ENCODE results near the gene CRIM1.

DNA sequence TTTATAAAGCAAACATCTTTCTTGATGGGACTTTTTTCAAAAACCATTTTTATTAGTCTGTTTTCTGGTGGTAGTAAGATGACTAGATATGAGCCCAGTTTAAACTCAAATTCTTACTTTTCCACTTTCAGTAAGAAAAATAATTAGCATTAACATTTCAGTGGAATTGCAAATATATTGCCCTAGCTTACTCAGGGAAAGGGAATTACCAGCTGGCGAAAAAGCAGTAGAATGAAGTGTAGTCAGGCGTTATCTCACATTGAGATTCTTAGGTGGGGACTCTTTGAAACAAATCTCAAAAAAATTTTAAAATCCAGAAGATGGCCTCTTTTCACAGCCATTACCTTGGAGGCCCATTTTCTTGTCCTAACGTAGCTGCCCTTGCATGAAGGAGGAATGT lies 65.8 kb downstream of the CRIM1 start:
- TF ChIP-seq, protein P1, sequence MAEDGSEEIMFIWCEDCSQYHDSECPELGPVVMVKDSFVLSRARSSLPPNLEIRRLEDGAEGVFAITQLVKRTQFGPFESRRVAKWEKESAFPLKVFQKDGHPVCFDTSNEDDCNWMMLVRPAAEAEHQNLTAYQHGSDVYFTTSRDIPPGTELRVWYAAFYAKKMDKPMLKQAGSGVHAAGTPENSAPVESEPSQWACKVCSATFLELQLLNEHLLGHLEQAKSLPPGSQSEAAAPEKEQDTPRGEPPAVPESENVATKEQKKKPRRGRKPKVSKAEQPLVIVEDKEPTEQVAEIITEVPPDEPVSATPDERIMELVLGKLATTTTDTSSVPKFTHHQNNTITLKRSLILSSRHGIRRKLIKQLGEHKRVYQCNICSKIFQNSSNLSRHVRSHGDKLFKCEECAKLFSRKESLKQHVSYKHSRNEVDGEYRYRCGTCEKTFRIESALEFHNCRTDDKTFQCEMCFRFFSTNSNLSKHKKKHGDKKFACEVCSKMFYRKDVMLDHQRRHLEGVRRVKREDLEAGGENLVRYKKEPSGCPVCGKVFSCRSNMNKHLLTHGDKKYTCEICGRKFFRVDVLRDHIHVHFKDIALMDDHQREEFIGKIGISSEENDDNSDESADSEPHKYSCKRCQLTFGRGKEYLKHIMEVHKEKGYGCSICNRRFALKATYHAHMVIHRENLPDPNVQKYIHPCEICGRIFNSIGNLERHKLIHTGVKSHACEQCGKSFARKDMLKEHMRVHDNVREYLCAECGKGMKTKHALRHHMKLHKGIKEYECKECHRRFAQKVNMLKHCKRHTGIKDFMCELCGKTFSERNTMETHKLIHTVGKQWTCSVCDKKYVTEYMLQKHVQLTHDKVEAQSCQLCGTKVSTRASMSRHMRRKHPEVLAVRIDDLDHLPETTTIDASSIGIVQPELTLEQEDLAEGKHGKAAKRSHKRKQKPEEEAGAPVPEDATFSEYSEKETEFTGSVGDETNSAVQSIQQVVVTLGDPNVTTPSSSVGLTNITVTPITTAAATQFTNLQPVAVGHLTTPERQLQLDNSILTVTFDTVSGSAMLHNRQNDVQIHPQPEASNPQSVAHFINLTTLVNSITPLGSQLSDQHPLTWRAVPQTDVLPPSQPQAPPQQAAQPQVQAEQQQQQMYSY (CRISPR knock-in tag; IDR thresholded peaks at IDR 0.05), result no peak
- TF ChIP-seq ZSCAN18 (CRISPR knock-in tag; IDR thresholded peaks at IDR 0.05) (no peak), ETV6 (CRISPR knock-in tag; IDR thresholded peaks at IDR 0.05) (no peak), ESRRA (CRISPR knock-in tag; IDR thresholded peaks at IDR 0.05; ENCODE audit: borderline replicate concordance) (no peak), SMAD4 (CRISPR knock-in tag; IDR thresholded peaks at IDR 0.05) (no peak), MYBL2 (CRISPR knock-in tag; IDR thresholded peaks at IDR 0.05) (no peak), CTCF (IDR thresholded peaks at IDR 0.05) (no peak), TP53 (CRISPR knock-in tag; IDR thresholded peaks at IDR 0.05) (no peak), TCF7 (CRISPR knock-in tag; IDR thresholded peaks at IDR 0.05; ENCODE audit: low read depth) (no peak), SP1 (CRISPR knock-in tag; conservative IDR thresholded peaks at IDR 0.05) (no peak)
- TF ChIP-seq, protein P2, sequence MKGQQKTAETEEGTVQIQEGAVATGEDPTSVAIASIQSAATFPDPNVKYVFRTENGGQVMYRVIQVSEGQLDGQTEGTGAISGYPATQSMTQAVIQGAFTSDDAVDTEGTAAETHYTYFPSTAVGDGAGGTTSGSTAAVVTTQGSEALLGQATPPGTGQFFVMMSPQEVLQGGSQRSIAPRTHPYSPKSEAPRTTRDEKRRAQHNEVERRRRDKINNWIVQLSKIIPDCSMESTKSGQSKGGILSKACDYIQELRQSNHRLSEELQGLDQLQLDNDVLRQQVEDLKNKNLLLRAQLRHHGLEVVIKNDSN (CRISPR knock-in tag; IDR thresholded peaks at IDR 0.05), result no peak
